NCI-H1105 (cell line): Measurements from ENCODE around the gene PPARD.
"Not testable (repeated sequence)": the region's sequence is repeated elsewhere in the genome, so short reads cannot be mapped to it uniquely, and the experiment has no call there.

Source experiments
- DNase-seq: peaks from one replicate; lab custom pipeline; 2025; lab: John Stamatoyannopoulos, UW

The PPARD gene

GRCh38 chr6:35438378-35439065 is 96.2 kb downstream of the PPARD start:
- DNase-seq = not testable (repeated sequence)

DNA sequence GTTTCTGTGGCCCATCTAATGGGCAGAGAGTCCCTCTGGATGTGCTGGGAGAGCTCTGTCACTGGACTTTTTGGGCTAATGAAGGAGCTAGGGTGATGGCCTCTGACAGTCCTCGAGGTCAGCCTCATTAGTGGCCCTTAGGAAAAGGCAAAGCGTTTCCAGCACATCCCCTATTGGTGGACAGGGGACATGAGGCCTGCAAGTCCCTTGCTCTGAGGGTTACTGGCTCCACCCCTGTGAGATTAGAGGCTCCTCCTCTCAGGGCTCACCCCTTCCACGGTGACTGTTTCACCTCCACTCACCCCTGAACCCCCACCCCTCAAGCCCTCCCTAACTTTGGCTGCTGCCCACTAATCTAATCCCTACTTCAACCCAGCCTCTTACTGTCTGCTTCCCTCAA is 97.0 kb downstream of the PPARD start:
- DNase-seq = no peak

DNA sequence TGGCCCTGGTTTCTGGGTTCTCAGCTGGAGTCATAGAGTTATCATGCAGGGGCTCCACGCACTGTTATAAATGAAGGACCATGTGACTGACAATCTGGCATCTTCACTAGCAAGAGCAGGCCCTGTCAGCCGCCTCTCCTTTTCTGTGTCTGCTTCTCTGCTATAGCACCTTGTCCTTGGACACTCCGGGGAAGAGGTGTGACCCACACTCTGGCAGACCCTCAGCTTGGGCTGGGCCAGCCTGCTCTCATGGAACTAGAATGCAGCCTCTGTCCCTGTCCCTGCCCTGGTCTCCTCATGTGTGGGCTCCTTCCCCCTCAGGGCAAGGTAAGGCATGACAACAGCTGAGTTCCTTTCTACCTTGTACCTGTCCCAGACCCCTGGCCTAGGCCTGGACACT is 98.8 kb downstream of the PPARD start:
- no peak for DNase-seq

DNA sequence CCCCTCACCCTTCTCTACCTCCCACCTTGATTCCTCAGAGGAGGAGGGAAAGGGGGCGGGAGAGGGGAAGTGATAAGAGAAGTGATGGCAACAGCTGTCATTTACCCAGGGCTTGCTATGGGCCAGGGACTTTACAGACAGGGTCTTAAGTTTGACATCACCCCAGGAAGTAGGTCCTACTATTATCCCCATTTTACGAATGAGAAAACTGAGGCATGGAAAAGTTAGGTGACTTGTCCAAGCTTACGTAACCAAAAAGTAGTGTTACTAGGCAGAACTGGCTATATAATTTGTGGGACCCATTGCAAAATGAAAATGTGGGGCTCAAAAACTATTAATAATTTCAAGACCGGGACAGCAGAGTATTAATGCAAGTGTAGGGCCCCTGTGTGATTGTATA is 99.3 kb downstream of the PPARD start:
- DNase-seq = no peak

DNA sequence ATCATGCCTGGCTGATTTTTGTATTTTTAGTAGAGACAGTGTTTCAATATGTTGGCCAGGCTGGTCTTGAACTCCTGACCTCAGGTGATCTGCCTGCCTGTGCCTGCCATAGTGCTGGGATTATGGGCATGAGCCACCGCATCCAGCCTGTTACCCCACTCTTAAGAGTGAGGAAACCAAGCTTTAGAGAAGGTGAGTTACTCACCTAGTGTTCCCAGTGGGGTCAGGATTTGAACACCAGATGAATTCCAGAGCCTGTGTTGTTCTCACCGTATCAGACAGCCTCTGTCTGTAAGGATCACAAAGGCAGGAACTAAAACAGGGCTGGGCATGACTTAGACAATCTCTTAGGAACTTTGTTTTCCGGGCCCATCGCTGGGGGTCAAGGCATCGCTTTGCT is 100.3 kb downstream of the PPARD start:
- DNase-seq = no peak

GRCh38 chr6:35443341-35444030 is 101.1 kb downstream of the PPARD start:
- no peak for DNase-seq

- no peak for DNase-seq
Observed at GRCh38 chr6:35445691-35446090, 103.3 kb downstream of the PPARD start.

DNA sequence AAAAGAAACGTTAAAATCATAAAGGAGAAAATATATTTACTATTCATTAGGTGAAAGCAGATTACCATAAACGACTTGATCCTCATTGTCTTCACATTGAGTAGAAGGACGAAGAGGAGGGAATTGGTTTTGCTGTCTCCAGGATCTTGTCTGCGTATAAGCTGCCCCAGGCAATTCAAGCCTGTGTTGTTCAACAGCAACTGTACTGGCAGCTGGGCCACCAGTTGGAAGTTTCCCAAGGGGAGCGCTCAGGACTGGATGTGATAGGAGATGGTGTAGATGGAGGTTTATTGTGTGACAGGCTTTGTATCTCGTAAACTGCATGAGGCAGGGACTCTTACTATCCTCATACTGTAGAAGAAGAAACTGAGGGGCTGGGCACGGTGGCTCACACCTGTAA is 105.8 kb downstream of the PPARD start:
- DNase-seq = no peak

- peak; percentile 67 for DNase-seq
Observed at GRCh38 chr6:35449287-35449881, 107.0 kb downstream of the PPARD start.

GRCh38 chr6:35451354-35452182 is 109.2 kb downstream of the PPARD start:
- DNase-seq = no peak

GRCh38 chr6:35452183-35453090 is 110.1 kb downstream of the PPARD start, which contains the start of gene FANCE:
Gene FANCE, plus strand, starts transcription at chr6:35452338. Its CDS starts 208 bp downstream, at chr6:35452546.
- DNase-seq = peak; percentile 90

GRCh38 chr6:35453236-35453635 is 110.9 kb downstream of the PPARD start:
- DNase-seq = no peak

DNA sequence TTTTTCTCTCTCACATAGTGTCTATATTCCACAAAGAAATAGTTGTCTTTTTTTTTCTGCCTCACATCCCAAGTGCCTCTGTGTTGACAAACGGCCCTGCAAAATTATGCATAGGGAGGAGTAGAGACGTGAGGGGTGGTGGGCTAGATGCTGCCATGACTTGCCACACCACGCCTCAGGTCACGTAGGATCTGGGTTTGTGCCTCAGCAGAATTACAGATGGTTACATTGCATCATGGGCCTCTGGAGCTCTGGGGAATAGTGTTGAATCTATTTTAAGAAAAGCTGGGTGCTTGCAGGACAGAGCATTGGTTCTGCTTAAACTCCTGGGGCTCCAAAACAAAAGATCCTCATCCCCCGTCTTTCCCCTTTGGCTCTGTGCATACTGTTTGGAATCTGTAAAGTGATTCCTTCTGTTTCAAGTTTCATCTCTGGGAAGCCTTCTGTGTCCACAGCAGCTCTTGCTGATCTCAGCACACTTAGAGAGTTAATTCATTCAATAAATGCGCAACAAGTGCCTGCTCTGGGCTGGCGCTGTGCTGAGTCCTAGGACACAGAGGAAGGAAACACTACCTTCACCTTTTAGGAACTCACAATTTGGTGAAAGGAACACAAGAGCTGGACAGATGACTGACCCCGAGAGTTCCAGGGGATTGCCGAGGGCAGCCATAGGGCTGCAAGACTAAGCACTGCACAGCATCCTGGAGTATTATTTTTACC is 112.2 kb downstream of the PPARD start:
- no peak for DNase-seq

DNA sequence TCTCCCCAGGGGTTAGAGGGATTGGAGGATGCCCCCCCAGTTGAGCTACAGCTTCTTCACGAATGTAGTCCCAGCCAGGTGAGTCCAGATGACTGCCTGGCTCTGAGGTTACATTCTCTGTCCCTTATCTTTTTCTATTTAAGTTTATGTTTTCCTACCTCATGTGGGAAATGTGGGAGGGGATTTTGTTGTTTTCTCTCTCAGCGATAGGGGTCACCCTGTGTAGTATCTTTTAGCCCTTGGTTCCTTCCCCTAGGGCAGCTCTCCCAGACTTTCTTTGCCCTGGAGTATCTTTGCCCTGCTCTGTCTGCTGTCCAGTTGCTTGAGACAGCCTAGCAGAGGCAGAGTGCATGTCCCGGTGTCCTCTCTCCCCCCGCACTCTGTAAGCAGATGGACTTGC is 115.5 kb downstream of the PPARD start:
- no peak for DNase-seq

GRCh38 chr6:35461270-35461669 is 118.9 kb downstream of the PPARD start:
- no peak for DNase-seq

- no peak for DNase-seq
Observed at GRCh38 chr6:35463292-35463691, 120.9 kb downstream of the PPARD start.

DNA sequence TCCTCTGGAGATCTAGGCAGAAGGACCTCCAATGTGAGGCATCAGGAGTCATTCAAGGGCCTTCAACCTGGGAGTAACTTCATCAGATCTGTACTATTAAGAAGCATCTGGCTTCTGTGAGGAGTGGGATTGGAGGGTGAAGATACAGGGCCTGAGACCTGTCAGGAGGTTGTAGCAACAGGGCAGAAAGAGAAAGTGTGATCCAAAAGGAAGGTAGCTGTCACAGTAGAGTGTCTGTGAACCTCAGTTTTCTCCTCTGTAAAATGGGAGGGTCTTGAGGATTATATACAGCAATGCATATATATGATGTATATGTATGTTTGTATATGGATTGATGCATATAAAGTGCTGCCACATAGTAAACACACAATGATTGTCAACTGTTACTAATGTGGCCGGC is 123.3 kb downstream of the PPARD start:
- no peak for DNase-seq

DNA sequence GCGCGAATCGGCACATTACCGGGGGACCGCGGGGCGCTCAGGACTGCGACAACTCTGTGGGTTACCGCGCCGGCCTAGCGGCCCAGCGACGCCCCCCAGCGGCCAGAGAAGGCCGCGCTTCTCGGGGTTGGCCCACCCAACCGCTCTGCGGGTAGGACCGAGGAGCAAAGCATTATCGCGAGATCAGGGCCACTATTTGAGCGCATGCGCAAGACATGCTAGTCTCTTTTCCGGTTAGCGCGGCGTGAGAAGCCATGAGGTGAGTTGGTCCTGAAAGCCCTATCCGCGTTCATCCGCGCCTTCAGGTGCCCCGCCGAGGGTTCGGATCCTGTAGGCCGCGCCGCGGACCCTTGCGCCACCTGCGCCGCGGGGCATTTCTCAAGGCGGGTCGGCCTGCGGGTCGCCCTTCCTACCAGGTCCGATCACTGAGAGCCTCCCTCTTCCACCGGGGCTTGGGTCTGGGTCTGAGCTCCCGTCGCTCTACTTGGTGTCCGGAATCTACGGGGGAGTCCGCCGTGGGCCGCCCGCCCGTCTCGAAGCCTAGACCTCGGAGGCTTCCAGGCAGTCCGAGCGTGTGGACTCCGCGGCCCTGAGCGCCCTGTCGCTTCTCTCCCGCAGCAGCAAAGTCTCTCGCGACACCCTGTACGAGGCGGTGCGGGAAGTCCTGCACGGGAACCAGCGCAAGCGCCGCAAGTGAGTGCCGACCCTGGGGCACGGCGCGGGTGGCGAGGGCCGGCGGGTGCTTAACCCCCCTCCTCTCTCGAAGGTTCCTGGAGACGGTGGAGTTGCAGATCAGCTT is 126.0 kb downstream of the PPARD start, which contains the start of gene RPL10A:
TSS of gene RPL10A (plus strand) at position 221 of the 799 bp plus-strand sequence. CDS start at position 255, 34 bp downstream.
- DNase-seq = peak; percentile 96

- DNase-seq = no peak
Observed at GRCh38 chr6:35468980-35469750, 126.8 kb downstream of the PPARD start.
